Natural killer cell (primary cell): ENCODE data around the gene TULP1. TPM values are rescaled to one million over a fixed set of nuclear protein-coding genes. Genes with fewer than 3 reads are reported as not detected.

Experiments used
- ATAC-seq, 3 donors: fragments of 150-1000 bp in 2 of 3; fragments of 200-7000 bp in 1 of 3; cut with Tn5 transposase; 1 replicate in 1 of 3; 2 replicates in 2 of 3; pipeline ENCODE4 v1.10.0; 2021; ENCODE audit warnings: mild to moderate bottlenecking in 2 of 3, moderate library complexity in 2 of 3
- DNase-seq, 2 donors: peaks; one replicate each; pipeline versions ENCODE4 v3.0.0 to v3.0.0-alpha.2; 2013 to 2021; ENCODE audit warnings: mixed read lengths in 1 of 2
- H3K27ac ChIP-seq: one replicate; pipeline ENCODE4 v1.5.1; 2013; ENCODE audit warnings: mild to moderate bottlenecking, low read length
- H3K27me3 ChIP-seq: one replicate; pipeline ENCODE4 v1.6.1; 2013; ENCODE audit warnings: low read length; ENCODE audit not compliant: control insufficient read depth, insufficient read depth
- H3K36me3 ChIP-seq: one replicate; pipeline ENCODE4 v1.6.1; 2013; ENCODE audit warnings: low read length; ENCODE audit not compliant: control insufficient read depth, insufficient read depth
- H3K4me1 ChIP-seq: one replicate; pipeline ENCODE4 v1.6.1; 2013; ENCODE audit warnings: low read length; ENCODE audit not compliant: control insufficient read depth, insufficient read depth
- H3K4me3 ChIP-seq: one replicate; pipeline ENCODE4 v1.5.1; 2013; ENCODE audit warnings: low read length
- H3K9me3 ChIP-seq: one replicate; pipeline ENCODE4 v1.6.1; 2013; ENCODE audit warnings: low read length; ENCODE audit not compliant: control insufficient read depth, insufficient read depth
- H3K27ac Mint-ChIP-seq, 2 donors: one replicate each; pipeline ENCODE4 v1.8.0; 2022; ENCODE audit warnings: mild to moderate bottlenecking in 2 of 2, mixed read lengths in 2 of 2, moderate library complexity in 1 of 2
- H3K27me3 Mint-ChIP-seq, 2 donors: one replicate each; pipeline ENCODE4 v1.8.0; 2022; ENCODE audit warnings: low read depth in 2 of 2, mixed read lengths in 2 of 2
- H3K36me3 Mint-ChIP-seq: one replicate; pipeline ENCODE4 v1.8.0; 2022; ENCODE audit warnings: mixed read lengths
- H3K4me1 Mint-ChIP-seq, 2 donors: one replicate each; pipeline ENCODE4 v1.8.0; 2022; ENCODE audit warnings: mixed read lengths in 2 of 2
- H3K4me3 Mint-ChIP-seq: one replicate; pipeline ENCODE4 v1.8.0; 2022; ENCODE audit warnings: mild to moderate bottlenecking, moderate library complexity, mixed read lengths
- H3K9me3 Mint-ChIP-seq, 2 donors: one replicate each; pipeline ENCODE4 v1.8.0; 2022; ENCODE audit warnings: mixed read lengths in 2 of 2
- CTCF ChIP-seq: fragments of 200-600 bp; IDR thresholded peaks from one replicate; pipeline ENCODE4 v1.8.0; 2022; ENCODE audit warnings: antibody characterized with exemption
- WGBS: methylation state at CpG from one replicate; pipeline ENCODE4 v1.1.7; 2013; ENCODE audit warnings: missing lambda C conversion rate; ENCODE audit not compliant: insufficient coverage; 5-methylcytosine and 5-hydroxymethylcytosine counted together
- intact Hi-C: fragments of 100-400 bp; cut with micrococcal nuclease; formaldehyde crosslinking; loops from one replicate; pipeline ENCODE4 v1.14.2; 2022
- total RNA-seq, 4 donors: library from RNA; stranded (reverse); fragments of 120-200 nt in 1 of 4; gene quantifications; one replicate each; pipeline versions ENCODE4 v1.2.3 to v1.2.4, GENCODE V29; 2013 to 2022

Gene TULP1
- not detected for total RNA-seq
- not detected for total RNA-seq (2013)

DNA sequence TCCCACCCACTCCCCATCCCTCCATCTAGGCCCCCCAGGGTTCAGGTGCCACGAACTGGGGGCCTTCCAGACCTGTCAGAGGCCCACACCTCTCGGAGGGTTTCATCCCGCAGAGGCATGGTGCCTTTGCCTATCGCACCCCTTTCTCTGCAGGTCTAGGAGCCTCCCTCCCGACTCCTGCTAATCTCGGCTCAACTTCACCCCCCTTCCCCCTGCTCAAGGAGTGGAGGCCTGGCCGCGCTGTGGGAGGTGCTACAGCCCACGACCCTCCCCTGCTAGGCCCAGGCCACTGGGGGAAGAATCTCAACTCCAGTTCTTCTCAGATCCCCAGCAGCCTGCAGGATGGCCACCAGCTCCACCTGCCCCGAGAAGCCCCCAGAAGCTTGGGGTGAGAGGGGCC, at the start of gene TULP1:
Gene TULP1 (minus strand): TSS at position 157 of the 400 bp plus-strand sequence. CDS start 38 bp downstream, at position 119.
- Mint-ChIP-seq H3K4me1 (peaks cover 0 to 18% of the 10 kb centered on the region in 2 donors), H3K36me3 (no peaks in the 10 kb centered on the region), H3K4me3 (no peak within 1 kb of the TSS), H3K27me3 (peaks cover 8 to 30% of the 10 kb centered on the region in 2 donors), H3K9me3 (no peaks in the 10 kb centered on the region), H3K27ac (no peak within 1 kb of the TSS)
- no peak within 1 kb of the TSS for H3K4me3 ChIP-seq
- H3K9me3 ChIP-seq, result no peaks in the 10 kb centered on the region
- intact Hi-C loops, result no loop called here
- no peaks in the 10 kb centered on the region for H3K36me3 ChIP-seq
- no peak for DNase-seq
- H3K27ac ChIP-seq, result no peak within 1 kb of the TSS
- 90% methylated on average over 9 of the region's 10 CpGs for WGBS
- TF ChIP-seq CTCF, result no peak
- peaks cover 10% of the 10 kb centered on the region for H3K27me3 ChIP-seq
- peaks cover 8% of the 10 kb centered on the region for H3K4me1 ChIP-seq
- no peak for ATAC-seq

GRCh38 chr6:35562060-35562459, 49.4 kb upstream of the TULP1 start:
- H3K27me3 Mint-ChIP-seq, result peaks cover 9 to 12% of the 10 kb centered on the region in 2 donors
- H3K36me3 Mint-ChIP-seq, result no peaks in the 10 kb centered on the region
- TF ChIP-seq CTCF, result no peak
- H3K27me3 ChIP-seq, result no peaks in the 10 kb centered on the region
- no peaks in the 10 kb centered on the region for H3K4me1 Mint-ChIP-seq
- no peak overlapping the region for H3K4me3 ChIP-seq
- H3K9me3 ChIP-seq, result no peaks in the 10 kb centered on the region
- H3K27ac Mint-ChIP-seq, result no peak overlapping the region
- H3K27ac ChIP-seq, result no peak overlapping the region
- DNase-seq (no peak), ATAC-seq (no peak)
- no peaks in the 10 kb centered on the region for H3K36me3 ChIP-seq
- whole genome bisulfite sequencing, result 76% methylated on average over 11 of the region's 11 CpGs
- no peak overlapping the region for H3K4me3 Mint-ChIP-seq
- H3K9me3 Mint-ChIP-seq, result no peaks in the 10 kb centered on the region
- no peaks in the 10 kb centered on the region for H3K4me1 ChIP-seq
- intact Hi-C loops, result no loop called here

- Mint-ChIP-seq H3K9me3 (no peaks in the 10 kb centered on the region), H3K27me3 (peaks cover 8 to 9% of the 10 kb centered on the region in 2 donors), H3K27ac (no peak overlapping the region), H3K36me3 (no peaks in the 10 kb centered on the region), H3K4me3 (no peak overlapping the region), H3K4me1 (no peaks in the 10 kb centered on the region)
- intact Hi-C loops, result no loop called here
- DNase-seq (no peak), ATAC-seq (no peak)
- no peaks in the 10 kb centered on the region for H3K27me3 ChIP-seq
- no peaks in the 10 kb centered on the region for H3K9me3 ChIP-seq
- no peaks in the 10 kb centered on the region for H3K36me3 ChIP-seq
- no peak overlapping the region for H3K27ac ChIP-seq
- no peak for TF ChIP-seq CTCF
- no peaks in the 10 kb centered on the region for H3K4me1 ChIP-seq
- H3K4me3 ChIP-seq, result no peak overlapping the region
- WGBS, result 92% methylated on average over 2 of the region's 5 CpGs
Observed at GRCh38 chr6:35561113-35561512, 48.4 kb upstream of the TULP1 start.

DNA sequence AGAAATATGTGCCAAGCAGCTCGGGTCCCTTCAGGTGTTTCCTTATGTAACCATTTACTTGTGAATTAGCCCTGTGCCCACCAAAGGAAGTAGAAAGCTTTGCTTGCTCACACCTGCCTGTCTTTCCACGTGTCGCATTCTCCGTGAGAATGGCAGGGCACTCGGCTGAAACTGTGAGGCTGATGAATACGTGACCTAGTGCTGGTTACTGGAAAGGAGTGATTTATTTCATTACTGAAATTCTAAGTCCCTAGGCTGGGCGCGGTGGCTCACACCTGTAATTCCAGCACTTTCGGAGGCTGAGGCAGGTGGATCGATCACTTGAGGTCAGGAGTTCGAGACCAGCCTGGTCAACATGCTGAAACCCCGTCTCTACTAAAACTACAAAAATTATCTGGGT, 45.9 kb upstream of the TULP1 start:
- H3K4me1 Mint-ChIP-seq, result no peaks in the 10 kb centered on the region
- ATAC-seq (no peak), DNase-seq (no peak)
- 80% methylated on average over 12 of the region's 12 CpGs for whole genome bisulfite sequencing
- H3K36me3 Mint-ChIP-seq, result no peaks in the 10 kb centered on the region
- H3K27me3 Mint-ChIP-seq, result peaks cover 4 to 5% of the 10 kb centered on the region in 2 donors
- no peak for TF ChIP-seq CTCF
- no peak overlapping the region for H3K27ac Mint-ChIP-seq
- H3K4me3 Mint-ChIP-seq, result no peak overlapping the region
- Histone ChIP-seq H3K4me3 (no peak overlapping the region), H3K9me3 (no peaks in the 10 kb centered on the region), H3K27ac (no peak overlapping the region), H3K27me3 (no peaks in the 10 kb centered on the region), H3K36me3 (no peaks in the 10 kb centered on the region), H3K4me1 (no peaks in the 10 kb centered on the region)
- intact Hi-C loops, result no loop called here
- no peaks in the 10 kb centered on the region for H3K9me3 Mint-ChIP-seq
